OCI-LY7 (cell line): ENCODE measurements around the gene ZGPAT. TPM values are rescaled to one million over a fixed set of nuclear protein-coding genes. Genes with fewer than 3 reads are reported as not detected.

Experiments used
- BruUV-seq: library from RNA; stranded (reverse); fragments of 400-500 nt; replicated peaks from 2 replicates; lab custom pipeline; 2021; lab: Mats Ljungman, UMichigan
- CTCF ChIA-PET: fragments of 300-600 bp; sonication (Branson Sonifier 250); formaldehyde crosslinking; loops from one replicate; lab custom pipeline; 2022; ENCODE audit warnings: antibody characterized with exemption; ENCODE audit not compliant: unreplicated experiment; lab: Charles Lee
- POLR2A ChIA-PET: fragments of 300-600 bp; sonication (Branson Sonifier 250); formaldehyde crosslinking; loops from one replicate; lab custom pipeline; 2022; ENCODE audit warnings: antibody characterized with exemption; lab: Charles Lee
- DNase-seq: peaks from one replicate; pipeline ENCODE4 v3.0.0-alpha.2; 2015; ENCODE audit warnings: low spot score
- H2AFZ ChIP-seq: fragments of 200-600 bp; sonication (generic), shearing (Covaris generic); 2 replicates; pipeline ENCODE4 v1.6.1; 2014; ENCODE audit warnings: mild to moderate bottlenecking, antibody characterized with exemption, low read length, moderate library complexity
- H3K27ac ChIP-seq: fragments of 200-600 bp; sonication (generic); 2 replicates; pipeline ENCODE4 v1.5.1; 2014; ENCODE audit warnings: mixed run types, low read depth, mild to moderate bottlenecking, moderate library complexity, low read length, inconsistent platforms; ENCODE audit not compliant: poor library complexity, severe bottlenecking
- H3K36me3 ChIP-seq: fragments of 200-600 bp; sonication (generic); 2 replicates; pipeline ENCODE4 v1.6.1; 2014; ENCODE audit warnings: mild to moderate bottlenecking, antibody characterized with exemption, low read length, moderate library complexity, mixed read lengths; ENCODE audit not compliant: insufficient read depth
- H3K4me1 ChIP-seq: fragments of 200-600 bp; sonication (generic); 2 replicates; pipeline ENCODE4 v1.5.1; 2014; ENCODE audit warnings: mild to moderate bottlenecking, low read length; ENCODE audit not compliant: insufficient read depth, poor library complexity, severe bottlenecking
- H3K4me2 ChIP-seq: fragments of 200-600 bp; sonication (generic); 2 replicates; pipeline ENCODE4 v1.6.1; 2014; ENCODE audit warnings: mild to moderate bottlenecking, low read length
- H3K4me3 ChIP-seq: fragments of 200-600 bp; sonication (generic); 2 replicates; pipeline ENCODE4 v1.5.1; 2014; ENCODE audit warnings: mild to moderate bottlenecking, low read depth, low read length; ENCODE audit not compliant: poor library complexity, severe bottlenecking
- H3K79me2 ChIP-seq: fragments of 200-600 bp; sonication (generic); 2 replicates; pipeline ENCODE4 v1.6.1; 2016; ENCODE audit warnings: low read depth, mild to moderate bottlenecking, low read length, moderate library complexity, mixed read lengths; ENCODE audit not compliant: insufficient read depth
- H3K9me2 ChIP-seq: fragments of 200-600 bp; sonication (generic); 2 replicates; pipeline ENCODE4 v1.6.1; 2016; ENCODE audit warnings: mild to moderate bottlenecking, low read length, mixed read lengths; ENCODE audit not compliant: insufficient read depth
- H3K9me3 ChIP-seq: fragments of 200-600 bp; sonication (generic); 2 replicates; pipeline ENCODE4 v1.6.1; 2014; ENCODE audit warnings: mild to moderate bottlenecking, mixed run types, low read length, mixed read lengths
- H4K20me1 ChIP-seq: fragments of 200-600 bp; sonication (generic); 2 replicates; pipeline ENCODE4 v1.6.1; 2014; ENCODE audit warnings: mild to moderate bottlenecking, antibody characterized with exemption, low read length, moderate library complexity, mixed read lengths; ENCODE audit not compliant: insufficient read depth
- EZH2phosphoT487 ChIP-seq: fragments of 200-600 bp; sonication (generic); IDR thresholded peaks from 2 replicates; pipeline ENCODE4 v1.6.1; 2018; ENCODE audit warnings: low read depth, borderline replicate concordance, mild to moderate bottlenecking, mixed run types, antibody characterized with exemption, low read length, moderate library complexity, mixed read lengths
- intact Hi-C: fragments of 100-400 bp; cut with micrococcal nuclease; formaldehyde crosslinking; loops from one replicate; pipeline ENCODE4 v1.10.0; 2022; ENCODE audit not compliant: unreplicated experiment
- total RNA-seq, 2 experiments: library from RNA; depleted of rRNA in 1 of 2; stranded (reverse); fragments of >200 nt in 1 of 2; shearing (Covaris generic) in 1 of 2; gene quantifications; 2 replicates each; pipeline ENCODE4 v1.2.3, GENCODE V29; 2014 to 2022
- TF ChIP-seq, protein P1 (sequence below): fragments of 200-600 bp; sonication (generic); conservative IDR thresholded peaks from 2 replicates; pipeline ENCODE4 v1.5.1; 2014; ENCODE audit warnings: mild to moderate bottlenecking, antibody characterized with exemption, low read length, moderate library complexity, mixed read lengths

ZGPAT gene
- total RNA-seq, 2 experiments from 2014 or later, result 43.9 to 55.4 TPM

DNA sequence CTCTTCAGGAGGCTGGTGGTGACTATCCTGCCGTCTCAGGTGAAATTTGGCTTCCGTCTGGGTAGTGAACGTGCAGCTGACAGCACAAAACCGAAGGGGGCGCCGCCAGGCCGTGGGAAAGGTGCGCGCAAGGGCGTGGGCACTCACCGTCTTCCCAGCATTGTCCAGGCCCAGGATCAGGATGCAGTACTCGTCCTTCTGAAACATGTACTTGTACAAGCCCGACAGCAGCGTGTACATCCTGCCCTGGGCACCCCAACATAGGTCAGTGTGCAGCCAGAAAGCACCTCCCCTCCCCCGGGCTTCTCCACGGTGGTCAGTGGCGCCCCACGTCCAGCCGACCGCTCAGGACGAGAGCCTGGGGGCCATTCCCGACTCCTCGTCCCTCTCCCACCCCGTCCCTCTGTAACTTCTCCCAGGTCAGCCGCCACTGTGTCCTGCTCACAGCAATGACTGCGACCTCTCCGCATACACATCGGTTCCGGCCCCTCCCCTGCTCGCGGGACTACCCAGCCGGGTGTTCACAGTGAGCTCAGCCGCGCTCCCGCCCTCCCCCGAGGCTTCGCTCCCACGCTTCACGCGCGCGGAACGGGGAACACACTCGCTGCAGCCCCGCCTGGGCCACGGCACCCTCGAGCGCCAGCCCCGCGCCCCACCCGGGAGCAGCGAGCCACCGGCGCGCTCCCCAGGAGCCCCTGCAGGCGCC lies 834 bp upstream of the ZGPAT start:
- peaks cover 71% of the 10 kb centered on the region for H3K36me3 ChIP-seq

DNA sequence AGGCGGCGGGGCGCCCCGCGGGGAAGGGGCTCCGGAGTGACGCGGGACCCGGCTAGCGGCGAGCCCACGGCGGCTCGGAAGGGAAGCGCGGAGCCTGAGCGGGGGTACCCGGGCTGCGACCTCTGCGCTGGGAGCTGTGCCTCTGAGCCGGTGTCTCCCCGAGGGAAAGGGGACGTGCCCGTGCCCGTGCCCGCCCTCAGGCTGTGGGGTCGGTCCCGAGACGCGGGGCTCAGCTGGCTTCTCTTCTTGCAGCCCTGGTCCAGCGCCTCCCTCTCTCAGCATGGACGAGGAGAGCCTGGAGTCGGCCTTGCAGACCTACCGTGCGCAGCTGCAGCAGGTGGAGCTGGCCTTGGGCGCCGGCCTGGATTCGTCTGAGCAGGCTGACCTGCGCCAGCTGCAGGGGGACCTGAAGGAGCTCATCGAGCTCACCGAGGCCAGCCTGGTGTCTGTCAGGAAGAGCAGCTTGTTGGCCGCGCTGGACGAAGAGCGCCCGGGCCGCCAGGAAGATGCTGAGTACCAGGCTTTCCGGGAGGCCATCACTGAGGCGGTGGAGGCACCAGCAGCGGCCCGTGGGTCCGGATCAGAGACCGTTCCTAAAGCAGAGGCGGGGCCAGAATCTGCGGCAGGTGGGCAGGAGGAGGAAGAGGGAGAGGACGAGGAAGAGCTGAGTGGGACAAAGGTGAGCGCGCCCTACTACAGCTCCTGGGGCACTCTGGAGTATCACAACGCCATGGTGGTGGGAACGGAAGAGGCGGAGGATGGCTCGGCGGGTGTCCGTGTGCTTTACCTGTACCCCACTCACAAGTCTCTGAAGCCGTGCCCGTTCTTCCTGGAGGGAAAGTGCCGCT lies 686 bp downstream of the ZGPAT start:
- ChIA-PET CTCF (interaction anchor here (1.1 to 1.2 kb wide), 2 partner anchors 32 to 80 kb away, joined by 3 read pairs; no protein-coding TSS in a partner anchor), POLR2A (interaction anchor here (0.8 to 2.2 kb wide), 3 partner anchors 15 to 30 kb away, joined by 3 to 13 read pairs (median 5); partner anchors contain the start of gene LIME1)
- Histone ChIP-seq H3K27ac (peak overlapping the region; percentile 23), H3K36me3 (peaks cover 80% of the 10 kb centered on the region), H3K4me3 (peak overlapping the region; percentile 97), H3K4me2 (peak overlapping the region; percentile 76), H3K4me1 (peaks cover 31% of the 10 kb centered on the region), H3K9me2 (no peaks in the 10 kb centered on the region), H2AFZ (no peak overlapping the region), H3K9me3 (peaks cover 10% of the 10 kb centered on the region), H3K79me2 (peaks cover 76% of the 10 kb centered on the region), H4K20me1 (peaks cover 8% of the 10 kb centered on the region; the same call in 1 of the 2 replicates)
- DNase-seq, result no peak
- BruUV-seq, result TSS peak; percentile 68
- intact Hi-C loops, result loop anchor here (5.0 kb wide), 1 partner anchor 79 kb away; no protein-coding TSS in a partner anchor
- no peak for TF ChIP-seq EZH2phosphoT487
- TF ChIP-seq, protein P1, sequence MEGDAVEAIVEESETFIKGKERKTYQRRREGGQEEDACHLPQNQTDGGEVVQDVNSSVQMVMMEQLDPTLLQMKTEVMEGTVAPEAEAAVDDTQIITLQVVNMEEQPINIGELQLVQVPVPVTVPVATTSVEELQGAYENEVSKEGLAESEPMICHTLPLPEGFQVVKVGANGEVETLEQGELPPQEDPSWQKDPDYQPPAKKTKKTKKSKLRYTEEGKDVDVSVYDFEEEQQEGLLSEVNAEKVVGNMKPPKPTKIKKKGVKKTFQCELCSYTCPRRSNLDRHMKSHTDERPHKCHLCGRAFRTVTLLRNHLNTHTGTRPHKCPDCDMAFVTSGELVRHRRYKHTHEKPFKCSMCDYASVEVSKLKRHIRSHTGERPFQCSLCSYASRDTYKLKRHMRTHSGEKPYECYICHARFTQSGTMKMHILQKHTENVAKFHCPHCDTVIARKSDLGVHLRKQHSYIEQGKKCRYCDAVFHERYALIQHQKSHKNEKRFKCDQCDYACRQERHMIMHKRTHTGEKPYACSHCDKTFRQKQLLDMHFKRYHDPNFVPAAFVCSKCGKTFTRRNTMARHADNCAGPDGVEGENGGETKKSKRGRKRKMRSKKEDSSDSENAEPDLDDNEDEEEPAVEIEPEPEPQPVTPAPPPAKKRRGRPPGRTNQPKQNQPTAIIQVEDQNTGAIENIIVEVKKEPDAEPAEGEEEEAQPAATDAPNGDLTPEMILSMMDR, result no peak

More for the DNA sequence above, 834 bp upstream of the ZGPAT start:
- ChIA-PET POLR2A (interaction anchor here (0.6 to 2.2 kb wide), 3 partner anchors 30 to 66 kb away, joined by 3 to 13 read pairs (median 5); partner anchors contain the start of gene LIME1), CTCF (interaction anchor here (0.5 to 1.2 kb wide), 5 partner anchors 19 to 169 kb away, joined by 3 to 5 read pairs (median 3); partner anchors contain the start of gene LIME1)
- H3K4me2 ChIP-seq, result peak overlapping the region; percentile 79
- intact Hi-C loops, result loop anchor here (1.0 to 5.0 kb wide), 5 partner anchors 21 to 157 kb away; partner anchors contain the start of gene LIME1
- H3K4me1 ChIP-seq, result peaks cover 31% of the 10 kb centered on the region
- H2AFZ ChIP-seq, result peak overlapping the region; percentile 39; the same call in 1 of the 2 replicates
- peaks cover 8% of the 10 kb centered on the region; the same call in 1 of the 2 replicates for H4K20me1 ChIP-seq
- peak; percentile 74 for DNase-seq
- TF ChIP-seq, protein P1, result peak; percentile 90
- no peak for TF ChIP-seq EZH2phosphoT487
- H3K4me3 ChIP-seq, result peak overlapping the region; percentile 97
- BruUV-seq, result no TSS peak
- peak overlapping the region; percentile 71 for H3K27ac ChIP-seq
- peaks cover 61% of the 10 kb centered on the region for H3K79me2 ChIP-seq
- no peaks in the 10 kb centered on the region for H3K9me2 ChIP-seq
- H3K9me3 ChIP-seq, result peaks cover 5% of the 10 kb centered on the region
